Tongue (tissue), 2 donors: ENCODE measurements around the gene RABGAP1L. TPM values are rescaled to one million over a fixed set of nuclear protein-coding genes. Genes with fewer than 3 reads are reported as not detected.
"Not testable (repeated sequence)": the region's sequence is repeated elsewhere in the genome, so short reads cannot be mapped to it uniquely, and the experiment has no call there.

Source experiments
- DNase-seq: peaks from one replicate; pipeline ENCODE4 v3.0.0-alpha.2; 2015
- total RNA-seq: library from RNA; depleted of rRNA; stranded (reverse); fragments of >200 nt; gene quantifications from one replicate; pipeline ENCODE4 v1.2.3, GENCODE V29; 2014

The RABGAP1L gene
- total RNA-seq, 1 donor from 2014 or later = 86.6 TPM

GRCh38 chr1:174367892-174368291 lies 208.6 kb downstream of the RABGAP1L start:
- DNase-seq = no peak

- DNase-seq = no peak
Observed at GRCh38 chr1:174376030-174376429, 216.7 kb downstream of the RABGAP1L start.

GRCh38 chr1:174391716-174392115 lies 232.4 kb downstream of the RABGAP1L start:
- no peak for DNase-seq

GRCh38 chr1:174393885-174394284 lies 234.6 kb downstream of the RABGAP1L start:
- no peak for DNase-seq

- no peak for DNase-seq
Observed at GRCh38 chr1:174397261-174397660, 237.9 kb downstream of the RABGAP1L start.

- DNase-seq = no peak
Observed at GRCh38 chr1:174398246-174398645, 238.9 kb downstream of the RABGAP1L start.

GRCh38 chr1:174399211-174399610 lies 239.9 kb downstream of the RABGAP1L start:
- DNase-seq = peak; percentile 17

GRCh38 chr1:174401075-174401474 lies 241.8 kb downstream of the RABGAP1L start:
- DNase-seq = no peak

- peak; percentile 4 for DNase-seq
Observed at GRCh38 chr1:174405219-174405618, 245.9 kb downstream of the RABGAP1L start.

GRCh38 chr1:174406421-174406820 lies 247.1 kb downstream of the RABGAP1L start:
- DNase-seq = no peak

GRCh38 chr1:174407665-174408064 lies 248.3 kb downstream of the RABGAP1L start:
- no peak for DNase-seq

- DNase-seq = no peak
Observed at GRCh38 chr1:174408146-174408545, 248.8 kb downstream of the RABGAP1L start.

- not testable (repeated sequence) for DNase-seq
Observed at GRCh38 chr1:174409801-174410200, 250.5 kb downstream of the RABGAP1L start.

- DNase-seq = no peak
Observed at GRCh38 chr1:174413632-174414031, 254.3 kb downstream of the RABGAP1L start.

GRCh38 chr1:174414203-174414602 lies 254.9 kb downstream of the RABGAP1L start:
- DNase-seq = no peak

GRCh38 chr1:174415506-174415905 lies 256.2 kb downstream of the RABGAP1L start:
- no peak for DNase-seq

GRCh38 chr1:174417921-174418320 lies 258.6 kb downstream of the RABGAP1L start:
- DNase-seq = no peak

- DNase-seq = no peak
Observed at GRCh38 chr1:174425121-174425520, 265.8 kb downstream of the RABGAP1L start.

- no peak for DNase-seq
Observed at GRCh38 chr1:174426153-174426552, 266.8 kb downstream of the RABGAP1L start.

GRCh38 chr1:174428033-174428432 lies 268.7 kb downstream of the RABGAP1L start:
- DNase-seq = peak; percentile 6

- DNase-seq = no peak
Observed at GRCh38 chr1:174428739-174429138, 269.4 kb downstream of the RABGAP1L start.

GRCh38 chr1:174433451-174433850 lies 274.1 kb downstream of the RABGAP1L start:
- DNase-seq = no peak

GRCh38 chr1:174445351-174445750 lies 286.0 kb downstream of the RABGAP1L start:
- DNase-seq = no peak

GRCh38 chr1:174445817-174446216 lies 286.5 kb downstream of the RABGAP1L start:
- DNase-seq = no peak

- no peak for DNase-seq
Observed at GRCh38 chr1:174447866-174448530, 288.7 kb downstream of the RABGAP1L start, which contains the start of gene GPR52. Gene GPR52 (plus strand): TSS chr1:174447964. CDS start chr1:174448112, 148 bp downstream.
